ENCODE results near the gene CFAP410. TPM values are rescaled to one million over a fixed set of nuclear protein-coding genes. Genes with fewer than 3 reads are reported as not detected.

The CFAP410 gene
- total and polyA plus RNA-seq, 7 donors = 8.3 to 13.7 (median 10.1) TPM

DNA sequence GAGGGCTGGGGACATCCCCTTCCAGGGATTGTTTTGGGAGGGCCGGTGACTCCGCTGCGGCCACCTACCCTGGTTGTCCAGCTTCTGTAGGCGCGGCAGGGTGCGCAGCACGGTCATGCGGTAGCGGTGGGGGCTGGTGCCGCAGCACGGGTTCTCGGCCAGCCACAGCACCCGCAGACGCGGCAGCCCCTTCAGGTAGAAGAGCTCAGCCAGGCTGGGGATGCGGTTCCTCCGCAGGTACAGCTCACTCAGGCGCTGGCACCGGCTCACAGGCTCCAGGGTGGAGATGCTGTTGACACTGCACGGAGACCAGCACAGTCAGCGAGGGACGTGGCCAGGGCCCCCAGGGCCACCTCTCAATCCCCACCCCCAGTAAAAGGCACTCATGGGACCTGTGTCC is 6.2 kb downstream of the CFAP410 start:
- H3K27ac ChIP-seq = no peak overlapping the region
- no peaks in the 10 kb centered on the region for H3K27me3 ChIP-seq (ENCODE audit: insufficient read depth in 3 of 3, low read length in 2 of 3)
- 96 to 98% (median 96%) methylated on average over 22 of the region's 22 CpGs for WGBS, 3 donors
- intact Hi-C loops (cut with DNase I) = loop anchor here in 1 of 2 donors (10.0 kb wide), 3 partner anchors 802 to 1652 kb away; partner anchors contain the start of genes COL6A1 and PKNOX1
- no peak for TF ChIP-seq CTCF (IDR thresholded peaks at IDR 0.05)
- H3K4me1 ChIP-seq = peaks cover 3% of the 10 kb centered on the region
- H3K4me3 ChIP-seq = no peak overlapping the region
- peaks cover 0 to 25% of the 10 kb centered on the region in 2 donors for H3K36me3 ChIP-seq (ENCODE audit: insufficient read depth in 1 of 2, low read depth in 1 of 2)
- ATAC-seq (no peak), DNase-seq (no peak)
- no peaks in the 10 kb centered on the region for H3K9me3 ChIP-seq

DNA sequence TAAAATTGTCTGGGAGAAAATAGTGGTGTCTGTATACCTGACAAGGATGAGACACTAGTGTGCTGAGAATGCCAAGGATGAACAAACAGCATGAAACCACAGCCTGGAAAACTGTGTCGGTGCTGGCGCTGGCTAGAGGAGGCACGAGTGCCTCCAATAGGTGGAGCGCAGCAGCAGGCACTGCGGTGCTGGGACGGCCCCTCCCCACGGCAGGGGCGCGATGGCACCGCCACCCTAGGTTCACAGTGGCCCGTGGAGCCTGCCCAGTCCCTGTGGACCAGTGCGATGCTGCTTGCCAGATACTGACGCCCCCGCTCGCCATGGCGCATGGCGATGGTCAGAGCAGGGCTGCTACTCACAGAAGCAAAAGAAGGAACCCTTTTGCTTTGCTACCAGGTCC is 6.8 kb downstream of the CFAP410 start:
- Histone ChIP-seq H3K4me1 (no peaks in the 10 kb centered on the region), H3K9me3 (no peaks in the 10 kb centered on the region), H3K27me3 (ENCODE audit: insufficient read depth in 3 of 3, low read length in 2 of 3) (no peaks in the 10 kb centered on the region), H3K36me3 (ENCODE audit: insufficient read depth in 1 of 2, low read depth in 1 of 2) (peaks cover 0 to 28% of the 10 kb centered on the region in 2 donors), H3K4me3 (no peak overlapping the region), H3K27ac (no peak overlapping the region)
- DNase-seq (no peak), ATAC-seq (no peak)
- TF ChIP-seq CTCF (IDR thresholded peaks at IDR 0.05) = no peak
- WGBS, 3 donors = 81 to 87% (median 84%) methylated on average over 17 of the region's 17 CpGs
- intact Hi-C loops (cut with DNase I) = loop anchor here in 1 of 2 donors (10.0 kb wide), 3 partner anchors 802 to 1652 kb away; partner anchors contain the start of genes COL6A1 and PKNOX1

- ATAC-seq (peak in 1 of 4 donors; percentile 31), DNase-seq (no peak)
- H3K27ac ChIP-seq = no peak overlapping the region
- H3K4me3 ChIP-seq = no peak overlapping the region
- no peak for TF ChIP-seq CTCF (IDR thresholded peaks at IDR 0.05)
- intact Hi-C loops (cut with DNase I) = loop anchor here in 1 of 2 donors (10.0 kb wide), 3 partner anchors 803 to 1653 kb away; partner anchors contain the start of genes COL6A1 and PKNOX1
- no peaks in the 10 kb centered on the region for H3K9me3 ChIP-seq
- no peaks in the 10 kb centered on the region for H3K27me3 ChIP-seq (ENCODE audit: insufficient read depth in 3 of 3, low read length in 2 of 3)
- H3K36me3 ChIP-seq (ENCODE audit: insufficient read depth in 1 of 2, low read depth in 1 of 2) = peaks cover 0 to 28% of the 10 kb centered on the region in 2 donors
- WGBS, 3 donors = 64 to 74% (median 71%) methylated on average over 20 of the region's 20 CpGs
- no peaks in the 10 kb centered on the region for H3K4me1 ChIP-seq
Measured at GRCh38 chr21:44331650-44332307, 7.4 kb downstream of the CFAP410 start.

DNA sequence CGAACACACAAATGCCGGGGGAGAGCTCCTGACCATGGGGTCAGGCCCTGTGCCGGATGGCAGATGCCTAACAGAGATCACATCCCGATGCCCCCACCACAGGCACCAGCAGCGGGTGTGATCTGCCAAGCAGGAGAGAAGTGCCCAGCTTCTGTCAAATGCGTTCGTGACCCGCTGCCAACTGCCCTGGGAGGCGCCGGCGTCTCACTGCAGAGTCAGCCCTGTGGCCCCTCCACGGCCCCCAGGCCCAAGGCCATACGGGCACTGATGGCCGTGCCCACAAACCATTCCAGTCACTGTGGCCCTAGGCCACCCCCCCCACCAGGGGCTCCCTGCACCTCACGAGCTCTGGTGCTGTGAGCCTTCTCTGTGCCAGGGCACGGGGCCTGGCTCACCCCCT is 8.0 kb downstream of the CFAP410 start:
- peaks cover 0 to 23% of the 10 kb centered on the region in 2 donors for H3K36me3 ChIP-seq (ENCODE audit: insufficient read depth in 1 of 2, low read depth in 1 of 2)
- TF ChIP-seq CTCF (IDR thresholded peaks at IDR 0.05) = no peak
- intact Hi-C loops (cut with DNase I) = loop anchor here in 1 of 2 donors (10.0 kb wide), 3 partner anchors 804 to 1654 kb away; partner anchors contain the start of genes COL6A1 and PKNOX1
- no peaks in the 10 kb centered on the region for H3K27me3 ChIP-seq (ENCODE audit: insufficient read depth in 3 of 3, low read length in 2 of 3)
- H3K4me1 ChIP-seq = no peaks in the 10 kb centered on the region
- no peak overlapping the region for H3K27ac ChIP-seq
- DNase-seq = no peak
- 75 to 87% (median 85%) methylated on average over 16 of the region's 16 CpGs for whole genome bisulfite sequencing, 3 donors
- peak in 1 of 4 donors; percentile 23 for ATAC-seq
- no peaks in the 10 kb centered on the region for H3K9me3 ChIP-seq
- no peak overlapping the region for H3K4me3 ChIP-seq

Measured in psoas muscle (tissue), 8 donors.